Stimulated activated CD8-positive, alpha-beta memory T cell treated with anti-CD3 and anti-CD28 coated beads, Interleukin-4, amount 100 ng/mL, for 24 hours (primary cell): ENCODE results near the gene PPP4R3C.
"Not testable (repeated sequence)": the region's sequence is repeated elsewhere in the genome, so short reads cannot be mapped to it uniquely, and the experiment has no call there.

Experiments used
- DNase-seq: peaks from one replicate; pipeline ENCODE4 v3.0.0-alpha.2; 2020; ENCODE audit warnings: low read depth

The PPP4R3C gene

GRCh38 chrX:27463187-27463586 is at the start of gene PPP4R3C:
Gene PPP4R3C, minus strand, starts transcription at chrX:27463341. Its CDS starts 45 bp downstream, at chrX:27463296.
- no peak for DNase-seq

DNA sequence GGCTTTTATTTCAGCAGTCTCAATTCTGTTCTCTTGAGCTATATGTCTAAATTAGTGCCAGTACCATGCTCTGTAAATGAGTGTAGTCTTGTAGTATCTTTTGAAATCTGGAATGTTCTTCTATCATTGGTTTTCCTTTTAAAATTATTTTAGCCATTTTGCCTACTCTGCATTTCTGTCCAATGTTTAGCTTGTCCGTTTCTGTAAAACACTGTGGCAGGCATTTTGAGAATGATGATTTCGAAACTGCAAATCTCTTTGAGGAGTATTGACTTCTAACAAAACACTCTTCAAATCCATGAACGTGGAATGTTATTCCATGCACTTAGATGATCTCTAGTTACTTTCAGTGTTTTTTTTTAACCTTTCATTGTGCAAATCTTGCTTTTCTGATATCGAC is 28.3 kb upstream of the PPP4R3C start:
- DNase-seq: no peak

DNA sequence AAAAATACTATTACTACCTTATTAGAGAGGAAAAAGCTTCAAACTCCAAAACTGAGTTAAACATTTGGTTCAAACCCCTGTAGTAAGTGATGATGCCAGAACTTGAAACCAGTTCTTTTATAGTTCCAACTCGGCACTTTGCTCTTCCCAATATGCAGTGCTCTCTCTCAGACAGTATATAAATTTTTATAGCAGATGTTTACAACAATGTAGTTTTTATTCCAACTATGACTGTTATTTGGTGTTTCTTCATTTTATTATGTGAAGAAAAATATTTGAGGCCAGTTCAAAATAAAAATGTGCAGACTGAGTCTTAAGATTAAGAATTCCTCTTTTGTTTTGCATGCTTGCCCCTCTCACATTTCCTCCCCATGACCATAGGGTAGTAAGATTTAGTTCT is 2.9 kb upstream of the PPP4R3C start:
- DNase-seq: no peak

GRCh38 chrX:27465036-27465435 is 1.9 kb upstream of the PPP4R3C start:
- no peak for DNase-seq

GRCh38 chrX:27459129-27459528 is 4.0 kb downstream of the PPP4R3C start:
- DNase-seq: not testable (repeated sequence)

GRCh38 chrX:27458544-27458943 is 4.6 kb downstream of the PPP4R3C start:
- not testable (repeated sequence) for DNase-seq

- DNase-seq: no peak
Observed at GRCh38 chrX:27451324-27451723, 11.8 kb downstream of the PPP4R3C start.

GRCh38 chrX:27446423-27446822 is 16.7 kb downstream of the PPP4R3C start:
- DNase-seq: no peak

DNA sequence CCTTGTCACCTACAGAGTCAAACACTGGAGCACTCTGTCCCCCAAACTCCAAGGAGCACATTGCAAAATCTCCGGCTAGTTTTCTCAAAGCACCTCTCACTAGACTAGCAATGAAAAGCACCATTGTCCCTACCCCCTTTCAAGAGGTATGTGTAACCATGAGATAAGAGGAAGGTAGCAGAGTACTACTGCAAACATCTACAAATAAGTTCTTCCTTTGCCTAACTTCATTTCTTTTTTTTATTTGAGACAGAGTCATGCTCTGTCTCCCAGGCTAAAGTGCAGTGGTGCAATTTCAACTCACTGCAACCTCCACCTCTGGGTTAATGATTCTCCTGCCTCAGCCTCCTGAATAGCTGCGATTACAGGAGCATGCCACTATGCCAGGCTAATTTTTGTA is 17.7 kb downstream of the PPP4R3C start:
- DNase-seq: no peak

DNA sequence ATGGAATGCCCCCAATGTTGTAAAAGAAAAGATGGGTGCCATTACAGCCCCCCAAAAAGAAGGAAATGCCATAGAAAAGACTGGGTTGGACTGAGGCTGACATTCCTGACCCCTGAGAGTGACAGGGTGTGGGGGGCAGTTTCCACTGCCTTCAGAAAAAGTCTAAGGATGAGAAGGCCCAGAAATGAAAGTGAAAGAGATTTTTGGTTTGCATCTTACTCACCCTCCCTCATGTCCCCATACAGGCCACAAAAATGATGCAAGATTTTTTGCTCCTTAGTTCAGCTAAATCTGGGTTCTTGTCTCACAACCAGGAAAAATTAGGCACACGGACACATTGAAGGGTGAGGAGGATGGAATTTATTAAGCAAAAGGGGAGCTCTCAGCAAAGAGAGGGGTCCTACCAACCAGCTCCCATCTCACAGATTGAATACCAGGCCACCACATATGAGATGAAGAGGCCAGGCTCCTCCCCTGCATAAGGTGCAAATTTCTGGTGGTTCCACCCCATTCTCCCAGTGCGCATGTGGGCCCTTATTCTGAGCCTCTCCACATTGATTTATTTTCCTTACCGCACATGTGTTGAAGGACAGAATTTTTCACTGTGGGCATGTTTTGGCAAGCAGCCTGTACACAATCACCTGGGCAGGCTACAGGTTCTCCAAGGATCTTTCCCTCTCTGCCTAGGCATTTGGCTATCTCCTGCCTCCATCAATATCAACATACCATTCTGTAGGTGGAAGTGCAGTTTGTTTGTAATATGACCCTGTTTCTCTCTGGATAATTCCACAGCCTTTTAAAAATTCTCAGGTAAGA is 18.8 kb downstream of the PPP4R3C start:
- DNase-seq: no peak

GRCh38 chrX:27442392-27442791 is 20.7 kb downstream of the PPP4R3C start:
- DNase-seq: not testable (repeated sequence)

GRCh38 chrX:27439771-27440170 is 23.4 kb downstream of the PPP4R3C start:
- DNase-seq: no peak

DNA sequence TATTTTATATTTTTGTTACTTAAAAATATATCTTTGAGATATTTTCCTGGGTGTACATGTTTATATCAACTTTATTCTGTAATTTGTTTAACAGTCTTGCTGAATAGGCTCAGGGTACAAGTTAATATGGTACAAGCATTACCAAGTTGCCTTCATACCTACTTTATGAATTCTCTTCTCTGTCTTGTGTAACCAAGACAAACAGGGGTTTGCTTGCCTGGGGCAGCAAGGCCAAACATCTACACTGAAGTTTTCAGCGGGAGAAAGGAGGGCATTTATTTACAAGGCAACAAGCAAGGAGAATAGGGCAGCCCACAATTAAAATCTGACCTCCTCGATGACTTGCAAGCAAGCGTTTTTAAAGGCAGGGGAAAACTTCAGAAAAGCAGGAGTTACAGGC is 24.2 kb downstream of the PPP4R3C start:
- no peak for DNase-seq

DNA sequence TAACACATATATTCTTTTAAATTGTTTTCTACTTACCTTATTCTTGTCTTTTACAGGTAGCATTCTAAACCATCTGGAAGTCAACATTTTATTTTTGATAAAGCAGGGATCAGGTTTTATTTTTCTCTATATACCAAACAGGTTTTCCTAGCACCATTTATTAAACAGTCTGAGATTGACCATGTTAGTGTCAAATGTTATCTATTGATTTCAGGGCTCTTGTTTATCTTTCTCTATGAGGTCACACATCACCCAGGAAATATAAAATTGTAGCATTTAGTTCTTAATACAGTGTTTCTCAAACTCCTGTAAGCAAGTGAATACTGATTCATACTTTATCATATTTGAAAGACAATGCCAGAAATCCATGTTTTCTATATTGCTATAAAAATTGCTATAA is 28.1 kb downstream of the PPP4R3C start:
- DNase-seq: no peak
